GM12878 (cell line): ENCODE results near the gene HECTD2. TPM values are rescaled to one million over a fixed set of nuclear protein-coding genes. Genes with fewer than 3 reads are reported as not detected.
A peak's percentile ranks its signal among the peaks of the same experiment; 100 is the strongest.

ENCODE experiments used
- ATAC-seq: fragments of 200-7000 bp; cut with Tn5 transposase; 3 replicates; pipeline ENCODE4 v1.9.1; 2020; ENCODE audit warnings: mild to moderate bottlenecking, moderate library complexity
- BruUV-seq: library from RNA; stranded (reverse); fragments of 400-500 nt; replicated peaks from 2 replicates; lab custom pipeline; 2021; lab: Mats Ljungman, UMichigan
- CTCF ChIA-PET: fragments of 300-600 bp; sonication (Branson Sonifier 250); formaldehyde crosslinking; extraction: SDS; loops from one replicate; lab custom pipeline; 2021; ENCODE audit warnings: inconsistent platforms; lab: Yijun Ruan, JAX
- POLR2A ChIA-PET: fragments of 350-600 bp; formaldehyde crosslinking; extraction: SDS; loops from one replicate; lab custom pipeline; 2021; ENCODE audit warnings: inconsistent platforms; lab: Charles Lee
- RAD21 ChIA-PET: fragments of 300-600 bp; sonication (Branson Sonifier 250); formaldehyde crosslinking; loops from one replicate; lab custom pipeline; 2023; ENCODE audit warnings: antibody characterized with exemption; ENCODE audit not compliant: unreplicated experiment; lab: Charles Lee
- SMC1A ChIA-PET: fragments of 300-600 bp; sonication (Branson Sonifier 250); formaldehyde crosslinking; loops from one replicate; lab custom pipeline; 2023; ENCODE audit not compliant: unreplicated experiment, uncharacterized antibody; lab: Charles Lee
- DNase-seq: peaks from one replicate; pipeline ENCODE4 v3.0.0-alpha.2; 2011; ENCODE audit warnings: low read depth, low spot score
- FAIRE-seq: peaks from 3 replicates; lab custom pipeline; 2011; peaks lifted over from hg19 to GRCh38; lab: Jason Lieb, UNC
- H2AFZ ChIP-seq: 2 replicates; pipeline ENCODE4 v1.6.0; 2011; ENCODE audit warnings: low read depth, low read length, control low read depth; ENCODE audit not compliant: control insufficient read depth
- H3K27ac ChIP-seq: 2 replicates; pipeline ENCODE4 v1.5.1; 2011; ENCODE audit warnings: control low read depth; ENCODE audit not compliant: control insufficient read depth, insufficient read depth
- H3K27me3 ChIP-seq, 2 experiments: replicated peaks in 1 of 2; 2 replicates each; pipeline versions ENCODE4 v1.6.0 to v1.6.1; 2011; ENCODE audit warnings: low read length in 1 of 2; ENCODE audit not compliant: control insufficient read depth in 2 of 2, insufficient read depth in 2 of 2
- H3K36me3 ChIP-seq, 2 experiments: 2 replicates each; pipeline ENCODE4 v1.5.1; 2011; ENCODE audit warnings: low read length in 1 of 2; ENCODE audit not compliant: control insufficient read depth in 2 of 2, insufficient read depth in 2 of 2
- H3K4me1 ChIP-seq: 2 replicates; pipeline ENCODE4 v1.6.1; 2011; ENCODE audit warnings: mild to moderate bottlenecking, low read length, moderate library complexity, mixed read lengths; ENCODE audit not compliant: control insufficient read depth, insufficient read depth
- H3K4me2 ChIP-seq: 2 replicates; pipeline ENCODE4 v1.6.0; 2011; ENCODE audit warnings: control low read depth; ENCODE audit not compliant: control insufficient read depth, insufficient read depth
- H3K4me3 ChIP-seq: fragments of 200-600 bp; sonication (generic); 2 replicates; pipeline ENCODE4 v1.5.1; 2016
- H3K79me2 ChIP-seq: 2 replicates; pipeline ENCODE4 v1.6.0; 2011; ENCODE audit warnings: low read length; ENCODE audit not compliant: control insufficient read depth, insufficient read depth
- H3K9ac ChIP-seq: 2 replicates; pipeline ENCODE4 v1.8.0; 2011; ENCODE audit warnings: low read length, control low read depth, mixed read lengths; ENCODE audit not compliant: control insufficient read depth, insufficient read depth
- H3K9me3 ChIP-seq: replicated peaks from 3 replicates; pipeline ENCODE4 v1.5.1; 2011; ENCODE audit warnings: mild to moderate bottlenecking, low read length; ENCODE audit not compliant: control insufficient read depth, insufficient read depth
- H4K20me1 ChIP-seq: 2 replicates; pipeline ENCODE4 v1.6.0; 2011; ENCODE audit not compliant: control insufficient read depth, insufficient read depth
- EED ChIP-seq: sonication (generic); IDR thresholded peaks from 2 replicates; pipeline ENCODE4 v1.6.1; 2016; ENCODE audit warnings: antibody characterized with exemption, low read depth
- ESRRA ChIP-seq: IDR thresholded peaks from 2 replicates; pipeline ENCODE4 v1.6.1; 2012; ENCODE audit warnings: mild to moderate bottlenecking, low read length, improper control_type of control experiment
- NR2C2 ChIP-seq: IDR thresholded peaks from 2 replicates; pipeline ENCODE4 v1.6.1; 2011; ENCODE audit warnings: borderline replicate concordance, low read depth; ENCODE audit not compliant: control insufficient read depth, insufficient read length
- POLR2A ChIP-seq: IDR thresholded peaks from 2 replicates; pipeline ENCODE4 v1.6.1; 2011; ENCODE audit warnings: low read depth, mild to moderate bottlenecking, low read length
- STAT1 ChIP-seq: fragments of 450-650 bp; conservative IDR thresholded peaks from 2 replicates; pipeline ENCODE4 v1.6.1; 2014; ENCODE audit warnings: antibody characterized with exemption, mild to moderate bottlenecking
- YY1 ChIP-seq: IDR thresholded peaks from 2 replicates; pipeline ENCODE4 v1.6.1; 2011; ENCODE audit warnings: low read depth, mild to moderate bottlenecking, low read length
- WGBS: methylation state at CpG from one replicate; pipeline ENCODE4 v1.1.6; 2016; ENCODE audit warnings: low lambda C conversion rate; ENCODE audit not compliant: insufficient replicate concordance, insufficient coverage; ENCODE audit errors: missing lambda C conversion rate; 5-methylcytosine and 5-hydroxymethylcytosine counted together
- in situ Hi-C: fragments of 300-500 bp; cut with MboI; formaldehyde crosslinking; loops from 9 replicates; pipeline ENCODE4 v1.14.3; 2018; ENCODE audit warnings: mixed read lengths
- intact Hi-C: fragments of 100-400 bp; cut with micrococcal nuclease; formaldehyde crosslinking; loops from one replicate; pipeline ENCODE4 v1.14.2; 2022; ENCODE audit not compliant: unreplicated experiment
- polyA plus RNA-seq, 11 experiments: library from polyadenylated mRNA; depleted of rRNA in 4 of 11; unstranded in 6 of 11; stranded (reverse) in 5 of 11; fragments of >200 nt; fragmentation: Nextera tagmentation in 4 of 11; fragmentation: Illumina TruSeq in 1 of 11; extraction: Ambion mirVana in 4 of 11; extraction: Trizol in 1 of 11; gene quantifications; 1 replicate in 1 of 11; 2 replicates in 10 of 11; pipeline versions ENCODE4 v1.2.1 to v1.2.3, GENCODE V29; 2011 to 2016; ENCODE audit warnings: inconsistent platforms in 2 of 11, missing spikeins in 2 of 11, low read depth in 1 of 11
- total RNA-seq, 4 experiments: library from RNA; depleted of rRNA in 3 of 4; stranded (reverse); fragments of >200 nt in 3 of 4; fragmentation: Illumina TruSeq in 1 of 4; extraction: Trizol in 1 of 4; gene quantifications; 2 replicates each; pipeline versions ENCODE4 v1.2.1 to v1.2.3, GENCODE V29; 2013 to 2021
- TF ChIP-seq, protein P1 (sequence below): fragments of 450-650 bp; IDR thresholded peaks from 2 replicates; pipeline ENCODE4 v1.6.1; 2017; ENCODE audit warnings: mild to moderate bottlenecking, moderate library complexity
- TF ChIP-seq, protein P2 (sequence below): IDR thresholded peaks from 2 replicates; pipeline ENCODE4 v1.6.1; 2012; ENCODE audit warnings: improper control_type of control experiment, low read depth, low read length; ENCODE audit not compliant: insufficient replicate concordance
- TF ChIP-seq, protein P3 (sequence below): fragments of 450-650 bp; IDR thresholded peaks from 2 replicates; pipeline ENCODE4 v1.6.1; 2017; ENCODE audit warnings: mild to moderate bottlenecking, low read depth, inconsistent platforms; ENCODE audit not compliant: poor library complexity, severe bottlenecking

HECTD2 gene
- total and polyA plus RNA-seq, 10 of the 15 experiments (the other 5 are each of a cell fraction or from before 2014, with no cell fraction given), result 0.87 to 3.0 (median 1.7) TPM

DNA sequence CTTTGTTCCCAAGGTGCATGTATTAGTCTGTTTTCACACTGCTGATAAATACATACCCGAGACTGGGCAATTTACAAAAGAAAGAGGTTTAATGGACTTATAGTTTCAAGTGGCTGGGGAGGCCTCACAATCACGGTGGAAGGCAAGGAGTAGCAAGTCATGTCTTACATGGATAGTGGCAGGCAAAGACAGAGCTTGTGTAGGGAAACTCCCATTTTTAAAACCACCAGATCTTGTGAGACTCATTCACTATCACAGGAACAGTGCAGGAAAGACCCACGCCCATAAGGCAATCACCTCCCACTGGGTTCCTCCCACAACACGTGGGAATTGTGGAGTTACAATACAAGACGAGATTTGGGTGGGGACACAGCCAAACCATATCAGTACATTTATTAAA is 129.8 kb downstream of the HECTD2 start (continued):
- TF ChIP-seq, protein P1, sequence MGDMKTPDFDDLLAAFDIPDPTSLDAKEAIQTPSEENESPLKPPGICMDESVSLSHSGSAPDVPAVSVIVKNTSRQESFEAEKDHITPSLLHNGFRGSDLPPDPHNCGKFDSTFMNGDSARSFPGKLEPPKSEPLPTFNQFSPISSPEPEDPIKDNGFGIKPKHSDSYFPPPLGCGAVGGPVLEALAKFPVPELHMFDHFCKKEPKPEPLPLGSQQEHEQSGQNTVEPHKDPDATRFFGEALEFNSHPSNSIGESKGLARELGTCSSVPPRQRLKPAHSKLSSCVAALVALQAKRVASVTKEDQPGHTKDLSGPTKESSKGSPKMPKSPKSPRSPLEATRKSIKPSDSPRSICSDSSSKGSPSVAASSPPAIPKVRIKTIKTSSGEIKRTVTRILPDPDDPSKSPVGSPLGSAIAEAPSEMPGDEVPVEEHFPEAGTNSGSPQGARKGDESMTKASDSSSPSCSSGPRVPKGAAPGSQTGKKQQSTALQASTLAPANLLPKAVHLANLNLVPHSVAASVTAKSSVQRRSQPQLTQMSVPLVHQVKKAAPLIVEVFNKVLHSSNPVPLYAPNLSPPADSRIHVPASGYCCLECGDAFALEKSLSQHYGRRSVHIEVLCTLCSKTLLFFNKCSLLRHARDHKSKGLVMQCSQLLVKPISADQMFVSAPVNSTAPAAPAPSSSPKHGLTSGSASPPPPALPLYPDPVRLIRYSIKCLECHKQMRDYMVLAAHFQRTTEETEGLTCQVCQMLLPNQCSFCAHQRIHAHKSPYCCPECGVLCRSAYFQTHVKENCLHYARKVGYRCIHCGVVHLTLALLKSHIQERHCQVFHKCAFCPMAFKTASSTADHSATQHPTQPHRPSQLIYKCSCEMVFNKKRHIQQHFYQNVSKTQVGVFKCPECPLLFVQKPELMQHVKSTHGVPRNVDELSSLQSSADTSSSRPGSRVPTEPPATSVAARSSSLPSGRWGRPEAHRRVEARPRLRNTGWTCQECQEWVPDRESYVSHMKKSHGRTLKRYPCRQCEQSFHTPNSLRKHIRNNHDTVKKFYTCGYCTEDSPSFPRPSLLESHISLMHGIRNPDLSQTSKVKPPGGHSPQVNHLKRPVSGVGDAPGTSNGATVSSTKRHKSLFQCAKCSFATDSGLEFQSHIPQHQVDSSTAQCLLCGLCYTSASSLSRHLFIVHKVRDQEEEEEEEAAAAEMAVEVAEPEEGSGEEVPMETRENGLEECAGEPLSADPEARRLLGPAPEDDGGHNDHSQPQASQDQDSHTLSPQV, result no peak
- TF ChIP-seq NR2C2, result no peak

- H3K9me3 ChIP-seq, result no peaks in the 10 kb centered on the region
- H3K36me3 ChIP-seq, result no peaks in the 10 kb centered on the region
- intact Hi-C loops, result no loop called here
- no TSS peak for BruUV-seq
- no peak overlapping the region for H2AFZ ChIP-seq
- POLR2A ChIA-PET, result no interaction called here
- H3K27ac ChIP-seq, result no peak overlapping the region
- SMC1A ChIA-PET, result no interaction called here
- no peak overlapping the region for H3K4me2 ChIP-seq
- TF ChIP-seq ESRRA (no peak), POLR2A (no peak), EED (no peak), YY1 (no peak), STAT1 (no peak)
- TF ChIP-seq, protein P2, sequence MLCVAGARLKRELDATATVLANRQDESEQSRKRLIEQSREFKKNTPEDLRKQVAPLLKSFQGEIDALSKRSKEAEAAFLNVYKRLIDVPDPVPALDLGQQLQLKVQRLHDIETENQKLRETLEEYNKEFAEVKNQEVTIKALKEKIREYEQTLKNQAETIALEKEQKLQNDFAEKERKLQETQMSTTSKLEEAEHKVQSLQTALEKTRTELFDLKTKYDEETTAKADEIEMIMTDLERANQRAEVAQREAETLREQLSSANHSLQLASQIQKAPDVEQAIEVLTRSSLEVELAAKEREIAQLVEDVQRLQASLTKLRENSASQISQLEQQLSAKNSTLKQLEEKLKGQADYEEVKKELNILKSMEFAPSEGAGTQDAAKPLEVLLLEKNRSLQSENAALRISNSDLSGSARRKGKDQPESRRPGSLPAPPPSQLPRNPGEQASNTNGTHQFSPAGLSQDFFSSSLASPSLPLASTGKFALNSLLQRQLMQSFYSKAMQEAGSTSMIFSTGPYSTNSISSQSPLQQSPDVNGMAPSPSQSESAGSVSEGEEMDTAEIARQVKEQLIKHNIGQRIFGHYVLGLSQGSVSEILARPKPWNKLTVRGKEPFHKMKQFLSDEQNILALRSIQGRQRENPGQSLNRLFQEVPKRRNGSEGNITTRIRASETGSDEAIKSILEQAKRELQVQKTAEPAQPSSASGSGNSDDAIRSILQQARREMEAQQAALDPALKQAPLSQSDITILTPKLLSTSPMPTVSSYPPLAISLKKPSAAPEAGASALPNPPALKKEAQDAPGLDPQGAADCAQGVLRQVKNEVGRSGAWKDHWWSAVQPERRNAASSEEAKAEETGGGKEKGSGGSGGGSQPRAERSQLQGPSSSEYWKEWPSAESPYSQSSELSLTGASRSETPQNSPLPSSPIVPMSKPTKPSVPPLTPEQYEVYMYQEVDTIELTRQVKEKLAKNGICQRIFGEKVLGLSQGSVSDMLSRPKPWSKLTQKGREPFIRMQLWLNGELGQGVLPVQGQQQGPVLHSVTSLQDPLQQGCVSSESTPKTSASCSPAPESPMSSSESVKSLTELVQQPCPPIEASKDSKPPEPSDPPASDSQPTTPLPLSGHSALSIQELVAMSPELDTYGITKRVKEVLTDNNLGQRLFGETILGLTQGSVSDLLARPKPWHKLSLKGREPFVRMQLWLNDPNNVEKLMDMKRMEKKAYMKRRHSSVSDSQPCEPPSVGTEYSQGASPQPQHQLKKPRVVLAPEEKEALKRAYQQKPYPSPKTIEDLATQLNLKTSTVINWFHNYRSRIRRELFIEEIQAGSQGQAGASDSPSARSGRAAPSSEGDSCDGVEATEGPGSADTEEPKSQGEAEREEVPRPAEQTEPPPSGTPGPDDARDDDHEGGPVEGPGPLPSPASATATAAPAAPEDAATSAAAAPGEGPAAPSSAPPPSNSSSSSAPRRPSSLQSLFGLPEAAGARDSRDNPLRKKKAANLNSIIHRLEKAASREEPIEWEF, result no peak
- TF ChIP-seq, protein P3, sequence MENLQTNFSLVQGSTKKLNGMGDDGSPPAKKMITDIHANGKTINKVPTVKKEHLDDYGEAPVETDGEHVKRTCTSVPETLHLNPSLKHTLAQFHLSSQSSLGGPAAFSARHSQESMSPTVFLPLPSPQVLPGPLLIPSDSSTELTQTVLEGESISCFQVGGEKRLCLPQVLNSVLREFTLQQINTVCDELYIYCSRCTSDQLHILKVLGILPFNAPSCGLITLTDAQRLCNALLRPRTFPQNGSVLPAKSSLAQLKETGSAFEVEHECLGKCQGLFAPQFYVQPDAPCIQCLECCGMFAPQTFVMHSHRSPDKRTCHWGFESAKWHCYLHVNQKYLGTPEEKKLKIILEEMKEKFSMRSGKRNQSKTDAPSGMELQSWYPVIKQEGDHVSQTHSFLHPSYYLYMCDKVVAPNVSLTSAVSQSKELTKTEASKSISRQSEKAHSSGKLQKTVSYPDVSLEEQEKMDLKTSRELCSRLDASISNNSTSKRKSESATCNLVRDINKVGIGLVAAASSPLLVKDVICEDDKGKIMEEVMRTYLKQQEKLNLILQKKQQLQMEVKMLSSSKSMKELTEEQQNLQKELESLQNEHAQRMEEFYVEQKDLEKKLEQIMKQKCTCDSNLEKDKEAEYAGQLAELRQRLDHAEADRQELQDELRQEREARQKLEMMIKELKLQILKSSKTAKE, result no peak
- H3K9ac ChIP-seq, result no peak overlapping the region
- peaks cover 5% of the 10 kb centered on the region; the same call in 1 of the 2 replicates for H3K4me1 ChIP-seq
- no peaks in the 10 kb centered on the region; a peak in 1 of 4 replicates for H3K27me3 ChIP-seq
- H3K4me3 ChIP-seq, result no peak overlapping the region
- FAIRE-seq (no peak), DNase-seq (no peak), ATAC-seq (peak; percentile 17; the same call in 2 of the 3 replicates)
- CTCF ChIA-PET, result interaction anchor here (0.6 kb wide), 1 partner anchor 91 kb away, joined by 3 read pairs; no protein-coding TSS in a partner anchor
- H3K79me2 ChIP-seq, result no peaks in the 10 kb centered on the region
- RAD21 ChIA-PET, result no interaction called here
- in situ Hi-C loops, result no loop called here
- WGBS, result 17% methylated on average over 6 of the region's 6 CpGs
- H4K20me1 ChIP-seq, result no peaks in the 10 kb centered on the region
These were observed 130.6 kb downstream of the HECTD2 start for GRCh38 chr10:91540733-91541132.
